Measurements from ENCODE around the gene CTNND2.

Gene CTNND2

DNA sequence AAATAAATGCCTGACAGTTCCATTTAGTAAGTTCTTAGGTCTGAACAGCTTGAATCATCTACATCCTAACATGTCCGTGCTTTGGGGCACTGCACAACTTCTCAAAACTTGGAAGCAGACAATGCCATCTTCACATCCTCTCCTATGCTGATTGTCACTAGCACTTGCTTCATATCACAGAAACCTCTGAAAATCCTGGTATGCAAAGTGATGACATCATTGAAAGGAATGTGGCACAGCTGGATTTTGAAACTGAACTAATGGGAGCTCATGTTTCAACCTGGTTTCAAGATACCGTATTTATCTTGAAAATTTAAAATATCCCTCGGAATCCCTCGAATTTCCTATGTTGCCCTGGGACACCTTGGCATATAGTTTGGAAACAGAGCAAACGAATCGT is 653.0 kb downstream of the CTNND2 start:
- no peak for DNase-seq
- Histone ChIP-seq H3K9me3 (replicated peaks; ENCODE audit: insufficient read depth, low read length) (no peaks in the 10 kb centered on the region), H3K79me2 (ENCODE audit: low read length) (no peaks in the 10 kb centered on the region), H3K4me3 (ENCODE audit: low read length) (no peak overlapping the region), H3K27me3 (replicated peaks; ENCODE audit: insufficient read depth, low read length) (no peaks in the 10 kb centered on the region), H3K9ac (ENCODE audit: low read length) (no peak overlapping the region), H3K9me2 (replicated peaks; ENCODE audit: insufficient read depth, low read length) (no peaks in the 10 kb centered on the region), H3K36me3 (replicated peaks; ENCODE audit: insufficient read depth, low read length) (no peaks in the 10 kb centered on the region), H3K27ac (ENCODE audit: low read length) (no peak overlapping the region), H3K4me2 (ENCODE audit: low read depth, low read length) (no peak overlapping the region), H3K4me1 (ENCODE audit: low read length) (peaks cover 19% of the 10 kb centered on the region), H3F3A (ENCODE audit: insufficient read depth, low read length) (no peaks in the 10 kb centered on the region; the same call in 1 of the 2 replicates), H2AFZ (ENCODE audit: low read length) (no peak overlapping the region), H4K20me1 (ENCODE audit: insufficient read depth, low read length) (no peaks in the 10 kb centered on the region)
- TF ChIP-seq, protein P1, sequence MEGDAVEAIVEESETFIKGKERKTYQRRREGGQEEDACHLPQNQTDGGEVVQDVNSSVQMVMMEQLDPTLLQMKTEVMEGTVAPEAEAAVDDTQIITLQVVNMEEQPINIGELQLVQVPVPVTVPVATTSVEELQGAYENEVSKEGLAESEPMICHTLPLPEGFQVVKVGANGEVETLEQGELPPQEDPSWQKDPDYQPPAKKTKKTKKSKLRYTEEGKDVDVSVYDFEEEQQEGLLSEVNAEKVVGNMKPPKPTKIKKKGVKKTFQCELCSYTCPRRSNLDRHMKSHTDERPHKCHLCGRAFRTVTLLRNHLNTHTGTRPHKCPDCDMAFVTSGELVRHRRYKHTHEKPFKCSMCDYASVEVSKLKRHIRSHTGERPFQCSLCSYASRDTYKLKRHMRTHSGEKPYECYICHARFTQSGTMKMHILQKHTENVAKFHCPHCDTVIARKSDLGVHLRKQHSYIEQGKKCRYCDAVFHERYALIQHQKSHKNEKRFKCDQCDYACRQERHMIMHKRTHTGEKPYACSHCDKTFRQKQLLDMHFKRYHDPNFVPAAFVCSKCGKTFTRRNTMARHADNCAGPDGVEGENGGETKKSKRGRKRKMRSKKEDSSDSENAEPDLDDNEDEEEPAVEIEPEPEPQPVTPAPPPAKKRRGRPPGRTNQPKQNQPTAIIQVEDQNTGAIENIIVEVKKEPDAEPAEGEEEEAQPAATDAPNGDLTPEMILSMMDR (IDR thresholded peaks at IDR 0.05; ENCODE audit: low read length): no peak
- TF ChIP-seq EZH2phosphoT487 (IDR thresholded peaks at IDR 0.05; ENCODE audit: low read length) (no peak), EZH2 (optimal IDR thresholded peaks at IDR 0.05; ENCODE audit: low read depth, low read length) (no peak)

DNA sequence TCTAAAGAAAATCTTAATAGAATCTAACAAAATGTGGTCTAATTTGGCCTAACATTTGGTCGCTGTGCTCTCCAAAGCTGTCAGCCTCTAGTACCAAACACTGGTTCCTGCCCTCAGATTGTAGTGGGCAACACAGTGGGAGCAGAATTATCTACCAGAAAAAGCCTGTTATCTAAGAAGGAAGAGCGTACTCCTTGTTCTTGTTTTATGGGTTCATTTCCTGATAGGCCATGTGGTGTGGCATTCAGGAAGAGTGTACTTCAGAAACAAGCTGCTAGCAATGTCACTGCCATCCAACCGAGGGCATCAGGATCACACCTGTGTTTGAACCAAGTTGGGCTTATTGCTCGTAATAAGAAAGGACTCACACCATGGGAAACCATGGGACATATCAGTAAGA is 655.3 kb downstream of the CTNND2 start:
- Histone ChIP-seq H3K9me2 (replicated peaks; ENCODE audit: insufficient read depth, low read length) (no peaks in the 10 kb centered on the region), H3K36me3 (replicated peaks; ENCODE audit: insufficient read depth, low read length) (no peaks in the 10 kb centered on the region), H3K9me3 (replicated peaks; ENCODE audit: insufficient read depth, low read length) (no peaks in the 10 kb centered on the region), H3K4me1 (ENCODE audit: low read length) (peaks cover 19% of the 10 kb centered on the region), H3F3A (ENCODE audit: insufficient read depth, low read length) (no peaks in the 10 kb centered on the region; the same call in 1 of the 2 replicates), H3K79me2 (ENCODE audit: low read length) (no peaks in the 10 kb centered on the region), H4K20me1 (ENCODE audit: insufficient read depth, low read length) (no peaks in the 10 kb centered on the region), H2AFZ (ENCODE audit: low read length) (no peak overlapping the region), H3K27me3 (replicated peaks; ENCODE audit: insufficient read depth, low read length) (no peaks in the 10 kb centered on the region), H3K4me3 (ENCODE audit: low read length) (no peak overlapping the region), H3K4me2 (ENCODE audit: low read depth, low read length) (no peak overlapping the region), H3K27ac (ENCODE audit: low read length) (no peak overlapping the region), H3K9ac (ENCODE audit: low read length) (no peak overlapping the region)
- TF ChIP-seq EZH2phosphoT487 (IDR thresholded peaks at IDR 0.05; ENCODE audit: low read length): no peak
- TF ChIP-seq EZH2 (optimal IDR thresholded peaks at IDR 0.05; ENCODE audit: low read depth, low read length): no peak
- TF ChIP-seq, protein P1 (IDR thresholded peaks at IDR 0.05; ENCODE audit: low read length): no peak
- no peak for DNase-seq

DNA sequence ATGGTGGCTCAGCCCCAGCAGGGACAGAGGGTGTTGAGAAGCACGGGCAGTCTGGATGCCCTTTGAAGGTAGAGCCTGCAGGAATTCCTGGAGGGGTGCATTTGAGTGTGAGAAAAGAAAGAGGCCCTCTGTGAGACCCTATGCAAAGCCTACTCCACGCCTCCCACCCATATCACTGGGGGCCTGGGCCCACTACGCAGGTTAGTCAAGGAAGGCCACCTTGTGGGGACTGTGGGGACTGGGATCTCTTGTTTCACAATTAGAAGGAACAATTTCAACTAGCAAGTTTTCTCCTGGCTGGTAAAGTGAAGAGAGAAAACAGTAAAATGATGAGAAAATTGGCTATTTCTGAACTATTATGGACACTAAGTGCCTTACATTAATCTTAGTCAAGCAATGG is 657.0 kb downstream of the CTNND2 start:
- H4K20me1 ChIP-seq (ENCODE audit: insufficient read depth, low read length): no peaks in the 10 kb centered on the region
- no peaks in the 10 kb centered on the region for H3K9me3 ChIP-seq (replicated peaks; ENCODE audit: insufficient read depth, low read length)
- TF ChIP-seq EZH2phosphoT487 (IDR thresholded peaks at IDR 0.05; ENCODE audit: low read length) (no peak), EZH2 (optimal IDR thresholded peaks at IDR 0.05; ENCODE audit: low read depth, low read length) (no peak)
- TF ChIP-seq, protein P1 (IDR thresholded peaks at IDR 0.05; ENCODE audit: low read length): no peak
- peaks cover 10% of the 10 kb centered on the region for H3K4me1 ChIP-seq (ENCODE audit: low read length)
- no peaks in the 10 kb centered on the region for H3K9me2 ChIP-seq (replicated peaks; ENCODE audit: insufficient read depth, low read length)
- no peaks in the 10 kb centered on the region for H3K36me3 ChIP-seq (replicated peaks; ENCODE audit: insufficient read depth, low read length)
- H3K9ac ChIP-seq (ENCODE audit: low read length): no peak overlapping the region
- H2AFZ ChIP-seq (ENCODE audit: low read length): no peak overlapping the region
- H3K4me3 ChIP-seq (ENCODE audit: low read length): no peak overlapping the region
- no peaks in the 10 kb centered on the region for H3K27me3 ChIP-seq (replicated peaks; ENCODE audit: insufficient read depth, low read length)
- H3F3A ChIP-seq (ENCODE audit: insufficient read depth, low read length): no peaks in the 10 kb centered on the region; the same call in 1 of the 2 replicates
- DNase-seq: no peak
- H3K27ac ChIP-seq (ENCODE audit: low read length): no peak overlapping the region
- no peaks in the 10 kb centered on the region for H3K79me2 ChIP-seq (ENCODE audit: low read length)
- no peak overlapping the region for H3K4me2 ChIP-seq (ENCODE audit: low read depth, low read length)
